K562 (cell line): ENCODE measurements around the gene FBXO48. TPM values are rescaled to one million over a fixed set of nuclear protein-coding genes. Genes with fewer than 3 reads are reported as not detected.
A peak's percentile ranks its signal among the peaks of the same experiment; 100 is the strongest.

Source experiments
- BCL6 ChIP-seq: fragments of 250-450 bp; sonication (Bioruptor Pico); IDR thresholded peaks from 2 replicates; pipeline ENCODE4 v1.4.0; 2020
- CHAMP1 ChIP-seq: fragments of 450-650 bp; IDR thresholded peaks from 2 replicates; pipeline ENCODE4 v1.6.1; 2016; ENCODE audit warnings: mild to moderate bottlenecking
- CHD4 ChIP-seq: fragments of 200-600 bp; sonication (generic); IDR thresholded peaks from 3 replicates; pipeline ENCODE4 v1.6.1; 2012; ENCODE audit warnings: low read depth, mild to moderate bottlenecking, mixed read lengths, low read length, inconsistent platforms; ENCODE audit not compliant: insufficient read depth, insufficient replicate concordance, poor library complexity, severe bottlenecking
- DLX4 ChIP-seq: fragments of 250-450 bp; sonication (Bioruptor Pico); IDR thresholded peaks from 2 replicates; pipeline ENCODE4 v1.6.1; 2021; ENCODE audit warnings: mild to moderate bottlenecking
- EP300 ChIP-seq: IDR thresholded peaks from 2 replicates; pipeline ENCODE4 v1.6.1; 2012; ENCODE audit warnings: low read length, improper control_type of control experiment
- FOXA3 ChIP-seq, 2 experiments: fragments of 450-650 bp in 1 of 2; sonication (generic) in 1 of 2; formaldehyde crosslinking; IDR thresholded peaks in 1 of 2; conservative IDR thresholded peaks in 1 of 2; 2 replicates each; pipeline versions ENCODE4 v1.4.0 to v1.8.0; 2020 to 2022; ENCODE audit warnings: mild to moderate bottlenecking in 2 of 2, missing genetic modification reagents in 1 of 2
- FUS ChIP-seq: fragments of 200-400 bp; formaldehyde crosslinking; optimal IDR thresholded peaks from 2 replicates; pipeline ENCODE3; 2017; ENCODE audit warnings: low read depth, low read length
- MCM2 ChIP-seq: fragments of 450-650 bp; IDR thresholded peaks from 2 replicates; pipeline ENCODE4 v1.6.1; 2017; ENCODE audit warnings: low read depth, mild to moderate bottlenecking
- MCM3 ChIP-seq: fragments of 450-650 bp; IDR thresholded peaks from 2 replicates; pipeline ENCODE4 v1.6.1; 2016
- MTA2 ChIP-seq: fragments of 450-650 bp; IDR thresholded peaks from 2 replicates; pipeline ENCODE4 v1.6.1; 2016; ENCODE audit warnings: low read depth
- MTA3 ChIP-seq: fragments of 450-650 bp; formaldehyde crosslinking; IDR thresholded peaks from 2 replicates; pipeline ENCODE4 v1.6.1; 2017; ENCODE audit warnings: mild to moderate bottlenecking, borderline replicate concordance
- POLR2AphosphoS2 ChIP-seq: IDR thresholded peaks from 2 replicates; pipeline ENCODE4 v1.6.1; 2012; ENCODE audit warnings: low read length, improper control_type of control experiment
- SFPQ ChIP-seq: fragments of 200-400 bp; formaldehyde crosslinking; IDR thresholded peaks from 2 replicates; pipeline ENCODE4 v1.6.1; 2017; ENCODE audit warnings: mild to moderate bottlenecking, low read depth, low read length, moderate library complexity
- TCFL5 ChIP-seq: fragments of 250-450 bp; sonication (Bioruptor Pico); conservative IDR thresholded peaks from 2 replicates; pipeline ENCODE4 v1.6.1; 2021; ENCODE audit warnings: mild to moderate bottlenecking, moderate library complexity, matching md5 sums
- ZFPM2 ChIP-seq: fragments of 250-450 bp; sonication (Bioruptor Pico); IDR thresholded peaks from 2 replicates; pipeline ENCODE4 v1.5.1; 2022; ENCODE audit warnings: mild to moderate bottlenecking
- ZNF175 ChIP-seq: fragments of 200-800 bp; sonication (Bioruptor generic); IDR thresholded peaks from 2 replicates; pipeline ENCODE4 v1.6.1; 2016; ENCODE audit warnings: low read depth, mild to moderate bottlenecking, missing genetic modification characterization, missing compliant biosample characterization
- ZNF212 ChIP-seq: fragments of 450-650 bp; formaldehyde crosslinking; IDR thresholded peaks from 2 replicates; pipeline ENCODE4 v1.4.0; 2020; ENCODE audit warnings: mild to moderate bottlenecking
- ZNF707 ChIP-seq: fragments of 250-450 bp; sonication (Bioruptor Pico); conservative IDR thresholded peaks from 2 replicates; pipeline ENCODE4 v1.8.0; 2022; ENCODE audit warnings: inconsistent platforms, mild to moderate bottlenecking, moderate library complexity
- ZNF717 ChIP-seq: fragments of 250-450 bp; sonication (Bioruptor Pico); IDR thresholded peaks from 2 replicates; pipeline ENCODE4 v1.5.0; 2021
- polyA plus RNA-seq, 8 experiments: library from polyadenylated mRNA; depleted of rRNA in 4 of 8; stranded (reverse) in 5 of 8; unstranded in 3 of 8; fragments of >200 nt; fragmentation: Nextera tagmentation in 2 of 8; fragmentation: Illumina TruSeq in 1 of 8; extraction: Ambion mirVana in 2 of 8; extraction: Trizol in 1 of 8; gene quantifications; 2 replicates each; pipeline versions ENCODE4 v1.2.1 to v1.2.3, GENCODE V29; 2011 to 2014; ENCODE audit warnings: inconsistent platforms in 1 of 8, missing spikeins in 1 of 8
- total RNA-seq, 7 experiments: library from RNA; depleted of rRNA in 6 of 7; stranded (reverse); fragments of >200 nt in 6 of 7; fragmentation: Illumina TruSeq in 2 of 7; extraction: Trizol in 2 of 7; gene quantifications; 2 replicates each; pipeline versions ENCODE4 v1.2.1 to v1.2.3, GENCODE V29; 2011 to 2021; ENCODE audit warnings: low replicate concordance in 1 of 7
- TF ChIP-seq, protein P1 (sequence below): fragments of 250-450 bp; sonication (Bioruptor Pico); IDR thresholded peaks from 2 replicates; pipeline ENCODE4 v1.4.0; 2020; ENCODE audit warnings: mild to moderate bottlenecking, moderate library complexity
- TF ChIP-seq, protein P2 (sequence below): fragments of 450-650 bp; formaldehyde crosslinking; IDR thresholded peaks from 2 replicates; pipeline ENCODE4 v1.4.0; 2022; ENCODE audit warnings: missing genetic modification characterization

The FBXO48 gene
- total and polyA plus RNA-seq, 9 of the 15 experiments (the other 6 are each of a cell fraction or from before 2014, with no cell fraction given), result 0.36 to 1.8 (median 0.73) TPM

DNA sequence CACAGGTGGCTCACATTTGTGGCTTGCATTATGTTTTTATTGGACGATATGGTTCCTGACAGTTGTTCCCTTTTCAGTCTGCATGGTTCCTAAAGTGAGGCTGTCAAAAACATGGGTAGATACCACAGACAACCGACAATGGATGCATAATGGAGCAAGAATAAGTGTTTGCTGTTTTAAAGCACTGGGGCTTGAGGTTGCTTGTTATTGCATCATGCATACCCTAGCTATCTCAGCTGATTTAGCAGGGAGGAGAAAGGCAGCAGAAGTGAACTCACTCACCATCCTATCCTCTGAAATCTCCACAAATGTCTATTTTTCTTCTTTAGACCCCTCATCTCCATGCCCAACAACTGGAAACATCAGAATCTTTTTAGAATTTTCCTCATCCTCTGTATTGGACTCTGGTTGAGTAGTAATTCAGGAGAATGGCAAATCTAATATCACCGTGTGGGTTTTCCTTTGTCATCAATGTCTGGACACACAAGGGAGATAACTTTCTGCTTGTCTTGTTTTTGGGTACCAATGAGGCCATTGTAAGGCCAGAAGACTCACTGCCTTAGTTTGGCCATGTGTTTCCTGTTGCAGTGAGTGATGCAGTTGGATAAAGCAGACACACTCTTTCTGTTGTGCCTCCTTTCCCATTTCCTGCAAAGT, 46.7 kb downstream of the FBXO48 start (continued):
- TF ChIP-seq SFPQ (no peak), TCFL5 (CRISPR knock-in tag) (no peak; the same call in 1 of the 2 replicates), ZNF707 (CRISPR knock-in tag) (no peak), ZFPM2 (no peak), MTA2 (no peak), POLR2AphosphoS2 (no peak), CHD4 (no peak), MCM2 (no peak), ZNF212 (no peak), EP300 (peak; percentile 95), ZNF717 (no peak), FUS (no peak), CHAMP1 (no peak), MCM3 (no peak), DLX4 (no peak), ZNF175 (peak; percentile 95), BCL6 (CRISPR knock-in tag) (0 out of 2 replicates have a peak, but pooled peaks have one; percentile 33), MTA3 (peak; percentile 49; the same call in 1 of the 2 replicates), FOXA3 (CRISPR knock-in tag; conservative IDR thresholded peaks at IDR 0.05 in 1 of 2, IDR thresholded peaks at IDR 0.05 in 1 of 2) (no peak)
- TF ChIP-seq, protein P1, sequence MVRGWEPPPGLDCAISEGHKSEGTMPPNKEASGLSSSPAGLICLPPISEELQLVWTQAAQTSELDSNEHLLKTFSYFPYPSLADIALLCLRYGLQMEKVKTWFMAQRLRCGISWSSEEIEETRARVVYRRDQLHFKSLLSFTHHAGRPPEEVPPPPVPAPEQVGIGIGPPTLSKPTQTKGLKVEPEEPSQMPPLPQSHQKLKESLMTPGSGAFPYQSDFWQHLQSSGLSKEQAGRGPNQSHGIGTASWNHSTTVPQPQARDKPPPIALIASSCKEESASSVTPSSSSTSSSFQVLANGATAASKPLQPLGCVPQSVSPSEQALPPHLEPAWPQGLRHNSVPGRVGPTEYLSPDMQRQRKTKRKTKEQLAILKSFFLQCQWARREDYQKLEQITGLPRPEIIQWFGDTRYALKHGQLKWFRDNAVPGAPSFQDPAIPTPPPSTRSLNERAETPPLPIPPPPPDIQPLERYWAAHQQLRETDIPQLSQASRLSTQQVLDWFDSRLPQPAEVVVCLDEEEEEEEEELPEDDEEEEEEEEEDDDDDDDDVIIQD, result 0 out of 2 replicates have a peak, but pooled peaks have one; percentile 71
- TF ChIP-seq, protein P2, sequence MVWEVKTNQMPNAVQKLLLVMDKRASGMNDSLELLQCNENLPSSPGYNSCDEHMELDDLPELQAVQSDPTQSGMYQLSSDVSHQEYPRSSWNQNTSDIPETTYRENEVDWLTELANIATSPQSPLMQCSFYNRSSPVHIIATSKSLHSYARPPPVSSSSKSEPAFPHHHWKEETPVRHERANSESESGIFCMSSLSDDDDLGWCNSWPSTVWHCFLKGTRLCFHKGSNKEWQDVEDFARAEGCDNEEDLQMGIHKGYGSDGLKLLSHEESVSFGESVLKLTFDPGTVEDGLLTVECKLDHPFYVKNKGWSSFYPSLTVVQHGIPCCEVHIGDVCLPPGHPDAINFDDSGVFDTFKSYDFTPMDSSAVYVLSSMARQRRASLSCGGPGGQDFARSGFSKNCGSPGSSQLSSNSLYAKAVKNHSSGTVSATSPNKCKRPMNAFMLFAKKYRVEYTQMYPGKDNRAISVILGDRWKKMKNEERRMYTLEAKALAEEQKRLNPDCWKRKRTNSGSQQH (CRISPR knock-in tag), result no peak
